Activated T-cell treated with anti-CD3 and anti-CD28 coated beads, Interleukin-2, amount 50 U/mL, for 48 hours (primary cell): ENCODE results near the gene COX4I1.
A peak's percentile ranks its signal among the peaks of the same experiment; 100 is the strongest.

Experiments
- DNase-seq, 2 experiments: peaks; one replicate each; pipeline ENCODE4 v3.0.0-alpha.2; 2020

COX4I1 gene

GRCh38 chr16:85844169-85844481 is 44.6 kb downstream of the COX4I1 start:
- no peak for DNase-seq

- DNase-seq: no peak
Observed at GRCh38 chr16:85844786-85845185, 45.3 kb downstream of the COX4I1 start.

DNA sequence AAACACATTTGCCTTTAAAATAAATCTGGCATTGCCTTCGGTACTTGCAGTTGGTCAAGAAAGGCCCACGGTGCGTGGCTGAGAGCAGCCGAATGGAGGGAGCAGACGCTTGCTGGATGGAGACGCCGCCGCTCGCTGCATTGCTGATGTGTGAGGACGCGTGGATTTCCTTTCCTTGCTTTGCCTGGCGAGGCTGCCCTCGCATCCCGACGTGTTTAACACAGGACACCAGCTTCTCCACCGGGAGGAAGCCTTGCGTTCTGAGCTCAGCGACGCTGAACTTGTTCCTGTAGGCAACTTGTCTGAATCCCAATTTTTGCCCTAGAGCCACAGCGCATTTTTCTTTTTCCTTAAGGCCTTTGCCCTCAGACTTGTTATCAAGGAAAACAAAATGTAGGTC is 45.8 kb downstream of the COX4I1 start:
- DNase-seq: no peak

DNA sequence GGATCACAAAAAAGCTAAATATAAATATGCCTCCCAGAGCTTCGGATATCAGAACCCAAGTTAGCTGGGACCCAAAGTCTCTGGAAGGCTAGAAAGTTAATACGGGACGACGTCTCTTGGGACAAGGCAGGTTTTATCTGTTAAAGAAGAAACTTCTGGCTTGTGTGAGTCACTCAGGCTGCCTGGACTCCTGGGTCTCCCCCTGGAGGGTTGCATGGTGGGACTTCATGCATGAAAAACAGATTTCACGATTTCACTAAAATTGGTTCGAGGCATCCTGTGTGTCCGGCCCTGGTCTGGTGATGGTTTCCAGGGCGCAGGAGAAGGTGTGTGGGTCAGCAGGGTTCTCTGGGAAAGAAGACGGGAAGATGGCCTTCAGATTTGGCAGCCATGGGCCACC is 47.0 kb downstream of the COX4I1 start:
- no peak for DNase-seq

DNA sequence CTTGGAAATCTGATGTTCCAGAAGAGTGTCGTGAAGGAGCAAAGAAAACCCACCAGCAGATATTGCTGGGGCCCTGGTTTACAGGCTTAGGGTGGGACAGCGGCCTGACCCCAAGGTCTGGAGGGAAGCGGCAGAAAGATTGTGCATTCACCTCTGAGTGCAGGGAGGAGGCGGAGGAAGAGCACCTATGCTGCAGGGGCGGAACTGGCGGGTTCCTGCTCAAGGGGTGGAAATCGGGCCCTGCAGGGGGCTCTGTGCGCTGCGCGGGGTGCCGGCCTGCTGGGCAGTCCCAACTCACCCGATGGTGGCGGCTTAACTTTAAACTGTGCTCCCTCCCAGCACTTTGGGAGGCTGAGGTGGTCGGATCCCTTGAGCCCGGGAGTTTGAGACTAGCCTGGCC is 47.5 kb downstream of the COX4I1 start:
- no peak for DNase-seq

DNA sequence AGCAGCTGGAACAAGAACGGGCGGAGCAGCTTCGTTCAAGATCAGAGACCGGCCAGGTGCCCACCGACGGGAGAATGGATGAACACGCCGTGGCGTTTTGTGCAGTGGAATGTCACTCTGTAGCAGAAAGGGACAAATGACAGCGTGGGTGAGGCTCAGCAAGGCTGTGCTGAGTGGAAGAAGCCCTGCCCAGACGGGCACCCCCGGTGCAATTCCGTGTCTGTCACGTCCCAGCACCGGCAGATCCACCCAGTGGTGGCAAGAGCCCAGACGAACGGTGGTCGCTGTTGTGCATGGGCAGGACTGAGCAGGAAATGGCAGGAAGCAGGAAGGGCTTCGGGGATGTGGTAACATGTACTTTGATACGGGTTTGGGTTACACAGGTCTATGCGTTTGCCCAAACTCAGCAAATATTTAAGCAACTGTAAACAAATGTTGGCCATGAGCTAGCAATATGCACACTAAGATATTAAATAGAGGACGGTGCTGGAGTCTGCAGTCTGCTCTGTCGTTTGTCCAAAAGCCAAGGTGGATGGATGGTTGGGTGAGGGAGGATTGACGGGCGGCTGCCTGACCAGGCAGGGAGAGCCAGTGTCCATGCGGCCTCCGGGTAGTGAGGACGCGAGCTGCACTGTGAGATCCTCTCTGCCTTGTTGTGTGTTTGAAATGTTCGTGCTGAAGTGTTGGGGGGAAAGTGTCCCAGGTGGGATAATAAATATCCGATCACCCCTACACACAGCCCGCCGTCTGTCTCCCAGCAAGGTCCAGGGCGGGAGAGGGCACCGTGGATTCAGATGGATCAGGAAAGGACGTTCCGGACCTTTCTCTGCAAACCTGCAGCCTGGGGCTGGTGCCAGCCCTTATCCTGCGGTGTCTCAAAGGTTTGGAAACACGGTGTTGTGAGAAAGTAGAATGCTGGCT is 48.4 kb downstream of the COX4I1 start:
- no peak for DNase-seq

GRCh38 chr16:85848986-85849385 is 49.5 kb downstream of the COX4I1 start:
- no peak for DNase-seq

DNA sequence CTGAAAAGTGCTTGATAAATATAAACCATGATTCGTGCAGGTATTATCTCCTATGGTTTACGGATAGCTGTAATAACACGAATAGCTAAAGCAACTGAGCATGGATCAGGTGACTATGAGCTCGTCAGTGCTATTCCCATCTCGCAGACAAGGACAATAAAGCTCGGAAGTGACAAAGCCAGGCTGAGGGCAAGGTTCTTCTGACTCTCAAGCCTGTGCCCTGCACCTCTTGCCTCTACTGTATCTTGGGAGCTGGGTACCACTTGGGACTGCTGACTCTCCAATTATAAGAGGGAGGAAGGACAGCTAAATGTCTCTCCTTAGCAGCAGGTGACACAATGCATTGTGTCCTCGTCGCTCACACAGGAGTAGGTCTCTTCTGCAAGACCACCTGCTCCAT is 49.9 kb downstream of the COX4I1 start:
- no peak for DNase-seq

DNA sequence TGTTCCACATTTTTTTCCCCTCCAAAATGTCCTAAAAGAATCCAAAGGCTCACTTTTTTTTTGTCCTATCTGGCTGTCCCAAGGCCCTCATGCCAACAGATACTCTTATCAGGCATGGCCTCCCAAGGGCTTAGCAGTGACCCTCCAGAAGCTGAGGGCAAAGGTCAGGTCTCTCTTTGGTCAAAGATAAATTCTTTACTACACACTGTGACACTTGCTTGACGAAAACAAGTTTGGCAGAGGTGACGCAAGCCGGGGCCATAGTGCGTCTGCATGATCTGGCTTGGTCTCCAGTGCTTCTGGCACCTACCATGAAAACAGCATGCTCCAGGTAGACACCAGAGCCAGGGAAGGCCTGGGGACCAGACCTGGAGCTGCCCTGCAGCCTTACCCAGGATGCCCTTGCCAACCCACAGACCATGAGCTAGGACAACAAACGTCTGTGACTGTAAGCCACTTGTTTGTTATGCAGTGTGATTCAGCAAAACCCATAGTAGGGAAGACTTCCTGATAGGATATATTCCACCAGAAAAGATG is 50.9 kb downstream of the COX4I1 start:
- peak in 1 of 2 experiments; percentile 9 for DNase-seq

GRCh38 chr16:85851034-85851785 is 51.7 kb downstream of the COX4I1 start:
- DNase-seq: peak; percentile 9 to 12

DNA sequence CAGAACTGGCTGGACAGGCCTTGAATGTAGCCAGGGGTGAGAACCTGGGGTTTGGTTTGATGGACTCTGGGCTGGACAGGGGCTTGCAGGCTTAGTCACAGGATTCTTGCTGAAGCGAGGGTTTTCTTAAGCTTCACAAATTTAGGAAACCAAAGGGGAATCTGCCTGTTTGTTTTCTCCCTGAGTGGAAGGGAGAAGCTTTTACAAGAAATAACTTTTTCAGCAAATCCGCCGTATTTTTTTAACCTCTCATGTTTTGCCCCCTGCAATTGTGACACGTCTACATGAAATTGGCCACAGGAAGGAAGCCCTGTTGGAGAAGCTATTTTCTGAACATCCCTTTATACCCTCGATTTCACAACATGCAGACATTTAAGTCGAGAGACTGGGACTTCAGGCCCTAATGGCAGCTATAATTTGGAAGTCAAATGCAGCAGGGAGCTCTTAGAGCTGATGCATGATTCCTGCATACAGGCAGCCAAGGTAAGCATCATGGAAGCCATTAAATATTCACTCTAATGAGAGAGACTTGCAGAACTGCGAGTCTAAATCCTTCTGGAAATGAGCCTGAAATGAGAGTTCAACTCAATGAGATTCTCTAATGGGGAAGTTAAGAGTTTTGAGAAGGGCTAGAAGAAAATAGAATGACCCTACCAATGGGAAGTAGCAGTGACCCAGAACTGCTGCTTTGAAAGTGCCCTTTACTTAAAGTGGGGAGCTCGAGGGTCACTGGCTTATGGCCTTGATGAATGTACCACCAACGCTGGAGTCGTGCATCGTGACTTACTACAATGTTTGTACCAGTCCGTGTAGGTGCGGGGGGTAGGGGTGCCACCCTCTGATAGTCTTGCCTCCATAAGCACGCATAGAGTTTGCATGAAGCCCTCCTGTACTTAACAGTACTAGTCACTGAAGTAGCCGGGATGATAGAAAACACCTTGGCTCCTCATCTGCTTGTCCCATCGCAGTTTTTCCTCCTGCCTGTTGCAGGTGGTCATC is 54.4 kb downstream of the COX4I1 start:
- peak in 1 of 2 experiments; percentile 12 for DNase-seq

DNA sequence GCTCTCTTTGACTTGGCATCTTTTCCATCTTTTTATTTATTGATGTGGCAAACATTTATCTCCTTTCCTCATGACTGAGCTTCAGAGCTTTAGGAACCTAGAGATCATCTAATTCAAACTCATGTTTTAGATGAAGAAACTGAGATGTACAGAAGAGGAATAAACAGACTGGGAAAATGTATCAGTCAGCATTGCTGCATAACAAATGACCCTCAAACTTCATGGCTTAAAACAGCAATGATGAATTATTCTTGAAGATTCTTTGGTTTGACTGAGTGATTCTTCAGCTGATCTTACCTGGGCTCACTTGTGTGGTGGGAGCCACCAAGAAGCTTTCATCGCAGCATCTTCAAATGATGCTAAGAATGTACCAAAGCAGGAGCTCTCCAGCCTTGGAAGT is 55.4 kb downstream of the COX4I1 start:
- no peak for DNase-seq

GRCh38 chr16:85856079-85856478 is 56.6 kb downstream of the COX4I1 start:
- peak in 1 of 2 experiments; percentile 24 for DNase-seq

DNA sequence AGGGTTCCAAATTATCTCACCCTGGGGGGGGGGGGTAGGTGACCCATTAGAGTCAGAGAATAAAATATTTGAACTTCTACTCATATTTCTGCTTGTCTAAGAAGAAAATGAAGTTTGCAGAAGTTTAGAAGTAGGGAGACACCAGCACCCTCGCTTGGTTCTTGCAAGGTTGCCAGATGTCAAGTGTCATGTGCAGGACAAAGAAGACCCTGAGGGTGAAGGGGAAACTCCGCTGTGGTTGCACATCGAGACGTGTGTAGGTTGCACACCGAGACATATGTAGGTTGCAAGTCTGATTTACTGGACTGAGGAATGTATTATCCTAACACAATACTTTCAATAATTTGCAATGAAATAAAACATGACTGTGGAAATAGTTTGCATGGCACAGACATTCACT is 57.1 kb downstream of the COX4I1 start:
- peak in 1 of 2 experiments; percentile 12 for DNase-seq
